Small intestine (tissue), 7 donors: ENCODE data around the gene BCL11A. TPM values are rescaled to one million over a fixed set of nuclear protein-coding genes. Genes with fewer than 3 reads are reported as not detected.

Experiments used
- DNase-seq, 2 donors: peaks; one replicate each; pipeline versions ENCODE4 v3.0.0 to v3.0.0-alpha.2; 2013
- FAIRE-seq: peaks from 2 replicates; lab custom pipeline; 2012; peaks lifted over from hg19 to GRCh38; lab: Jason Lieb, UNC
- H3K27ac ChIP-seq, 3 donors: one replicate each; pipeline ENCODE4 v1.5.1; 2013; ENCODE audit warnings: low read length in 2 of 3, mild to moderate bottlenecking in 2 of 3, control low read depth in 1 of 3, inconsistent platforms in 1 of 3, low read depth in 1 of 3, moderate library complexity in 1 of 3
- H3K27me3 ChIP-seq, 3 donors: one replicate each; pipeline ENCODE4 v1.6.1; 2013; ENCODE audit warnings: low read length in 3 of 3, inconsistent platforms in 1 of 3; ENCODE audit not compliant: control insufficient read depth in 3 of 3, insufficient read depth in 3 of 3
- H3K36me3 ChIP-seq, 3 donors: one replicate each; pipeline ENCODE4 v1.6.1; 2013; ENCODE audit warnings: low read length in 3 of 3, inconsistent platforms in 1 of 3, low read depth in 1 of 3, mild to moderate bottlenecking in 1 of 3, moderate library complexity in 1 of 3; ENCODE audit not compliant: control insufficient read depth in 3 of 3, insufficient read depth in 2 of 3
- H3K4me1 ChIP-seq, 3 donors: one replicate each; pipeline ENCODE4 v1.6.1; 2013; ENCODE audit warnings: low read length in 2 of 3, inconsistent platforms in 1 of 3, low read depth in 1 of 3, mild to moderate bottlenecking in 1 of 3, moderate library complexity in 1 of 3; ENCODE audit not compliant: control insufficient read depth in 3 of 3, insufficient read depth in 2 of 3
- H3K4me3 ChIP-seq, 3 donors: one replicate each; pipeline ENCODE4 v1.5.1; 2013; ENCODE audit warnings: low read length in 3 of 3, control low read depth in 1 of 3, inconsistent platforms in 1 of 3, low read depth in 1 of 3, mild to moderate bottlenecking in 1 of 3, moderate library complexity in 1 of 3
- H3K9me3 ChIP-seq, 2 donors: one replicate each; pipeline ENCODE4 v1.6.1; 2013; ENCODE audit warnings: low read depth in 1 of 2, low read length in 1 of 2; ENCODE audit not compliant: control insufficient read depth in 2 of 2, insufficient read depth in 1 of 2
- WGBS, 3 donors: extraction: QIAGEN DNeasy Blood & Tissue Kit; methylation state at CpG; one replicate each; pipeline ENCODE4 v1.1.7; 2013; 5-methylcytosine and 5-hydroxymethylcytosine counted together
- polyA plus RNA-seq, 4 donors: library from polyadenylated mRNA; stranded (reverse) in 3 of 4; unstranded in 1 of 4; fragments of 200-250 nt in 3 of 4; fragments of 120-200 nt in 1 of 4; gene quantifications; one replicate each; pipeline versions ENCODE4 v1.2.1 to v1.2.3, GENCODE V29; 2013
- donor health status: healthy with polysubstance abuse.
- donor health status: control.
- donor health status: control.
- donor health status: Bipolar disorder and iron deficiency.
- donor health status: healthy.

BCL11A gene
- polyA plus RNA-seq, 4 donors, result 2.2 to 22.5 (median 13.9) TPM

DNA sequence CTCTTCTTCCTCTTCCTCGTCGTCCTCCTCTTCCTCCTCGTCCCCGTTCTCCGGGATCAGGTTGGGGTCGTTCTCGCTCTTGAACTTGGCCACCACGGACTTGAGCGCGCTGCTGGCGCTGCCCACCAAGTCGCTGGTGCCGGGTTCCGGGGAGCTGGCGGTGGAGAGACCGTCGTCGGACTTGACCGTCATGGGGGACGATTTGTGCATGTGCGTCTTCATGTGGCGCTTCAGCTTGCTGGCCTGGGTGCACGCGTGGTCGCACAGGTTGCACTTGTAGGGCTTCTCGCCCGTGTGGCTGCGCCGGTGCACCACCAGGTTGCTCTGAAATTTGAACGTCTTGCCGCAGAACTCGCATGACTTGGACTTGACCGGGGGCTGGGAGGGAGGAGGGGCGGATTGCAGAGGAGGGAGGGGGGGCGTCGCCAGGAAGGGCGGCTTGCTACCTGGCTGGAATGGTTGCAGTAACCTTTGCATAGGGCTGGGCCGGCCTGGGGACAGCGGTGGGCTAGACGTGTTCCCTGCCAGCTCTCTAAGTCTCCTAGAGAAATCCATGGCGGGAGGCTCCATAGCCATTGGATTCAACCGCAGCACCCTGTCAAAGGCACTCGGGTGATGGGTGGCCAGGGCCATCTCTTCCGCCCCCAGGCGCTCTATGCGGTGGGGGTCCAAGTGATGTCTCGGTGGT, 91.9 kb downstream of the BCL11A start:
- no peak overlapping the region for H3K4me3 ChIP-seq
- FAIRE-seq, result no peak

DNA sequence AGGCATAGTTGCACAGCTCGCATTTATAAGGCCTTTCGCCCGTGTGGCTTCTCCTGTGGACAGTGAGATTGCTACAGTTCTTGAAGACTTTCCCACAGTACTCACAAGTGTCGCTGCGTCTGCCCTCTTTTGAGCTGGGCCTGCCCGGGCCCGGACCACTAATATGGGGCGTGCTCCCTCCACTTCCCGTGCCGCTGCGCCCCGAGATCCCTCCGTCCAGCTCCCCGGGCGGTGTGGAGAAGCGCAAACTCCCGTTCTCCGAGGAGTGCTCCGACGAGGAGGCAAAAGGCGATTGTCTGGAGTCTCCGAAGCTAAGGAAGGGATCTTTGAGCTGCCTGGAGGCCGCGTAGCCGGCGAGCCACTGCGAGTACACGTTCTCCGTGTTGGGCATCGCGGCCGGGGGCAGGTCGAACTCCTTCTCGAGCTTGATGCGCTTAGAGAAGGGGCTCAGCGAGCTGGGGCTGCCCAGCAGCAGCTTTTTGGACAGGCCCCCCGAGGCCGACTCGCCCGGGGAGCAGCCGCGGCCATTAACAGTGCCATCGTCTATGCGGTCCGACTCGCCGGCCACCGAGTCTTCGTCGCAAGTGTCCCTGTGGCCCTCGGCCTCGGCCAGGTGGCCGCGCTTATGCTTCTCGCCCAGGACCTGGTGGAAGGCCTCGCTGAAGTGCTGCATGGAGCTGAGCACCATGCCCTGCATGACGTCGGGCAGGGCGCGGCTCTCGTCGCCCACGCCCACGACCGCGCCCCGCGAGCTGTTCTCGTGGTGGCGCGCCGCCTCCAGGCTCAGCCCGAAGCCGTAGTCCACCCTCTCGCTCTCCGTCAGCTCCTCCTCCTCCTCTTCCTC, 92.7 kb downstream of the BCL11A start:
- Histone ChIP-seq H3K9me3 (peaks cover 0 to 2% of the 10 kb centered on the region in 2 donors), H3K36me3 (peaks cover 0 to 29% (median 8%) of the 10 kb centered on the region in 3 donors), H3K27ac (no peak overlapping the region), H3K27me3 (no peaks in the 10 kb centered on the region), H3K4me3 (no peak overlapping the region), H3K4me1 (peaks cover 0 to 14% (median 0%) of the 10 kb centered on the region in 3 donors)
- no peak for FAIRE-seq
- 96 to 97% (median 97%) methylated on average over 64 to 76 of the region's 76 CpGs for WGBS, 3 donors
- DNase-seq, result no peak

More for the DNA sequence above, 91.9 kb downstream of the BCL11A start:
- Histone ChIP-seq H3K36me3 (peaks cover 0 to 35% (median 8%) of the 10 kb centered on the region in 3 donors), H3K27ac (no peak overlapping the region), H3K4me1 (peaks cover 0 to 20% (median 2%) of the 10 kb centered on the region in 3 donors), H3K9me3 (no peaks in the 10 kb centered on the region), H3K27me3 (no peaks in the 10 kb centered on the region)
- no peak for DNase-seq
- 97 to 98% (median 98%) methylated on average over 47 of the region's 47 CpGs for WGBS, 3 donors

DNA sequence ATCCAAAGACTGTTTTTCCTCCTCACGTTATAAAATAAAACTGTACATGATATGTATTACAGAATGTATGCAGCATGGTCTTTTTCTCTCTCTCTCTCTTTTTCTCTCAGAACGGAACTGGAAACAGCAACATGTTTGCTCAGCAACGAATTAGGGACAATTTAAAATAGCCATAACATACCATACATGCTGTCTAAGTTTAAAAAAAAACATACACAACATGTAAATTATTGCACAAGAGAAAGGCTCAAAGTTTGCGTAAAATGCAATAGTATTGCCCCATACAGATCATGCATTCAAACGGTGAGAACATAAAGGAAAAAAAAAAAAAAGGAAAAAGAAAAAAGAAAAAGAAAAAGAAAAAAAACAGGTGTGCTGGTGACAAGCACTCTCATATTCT, 93.6 kb downstream of the BCL11A start:
- no peak overlapping the region for H3K27ac ChIP-seq
- H3K27me3 ChIP-seq, result no peaks in the 10 kb centered on the region
- peaks cover 0 to 3% of the 10 kb centered on the region in 2 donors for H3K9me3 ChIP-seq
- peak in 1 of 2 donors; percentile 68 for DNase-seq
- H3K36me3 ChIP-seq, result peaks cover 0 to 27% (median 8%) of the 10 kb centered on the region in 3 donors
- no peak overlapping the region for H3K4me3 ChIP-seq
- WGBS, 3 donors, result 57 to 61% (median 60%) methylated on average over 5 of the region's 5 CpGs
- H3K4me1 ChIP-seq, result peaks cover 0 to 8% (median 0%) of the 10 kb centered on the region in 3 donors
- no peak for FAIRE-seq

DNA sequence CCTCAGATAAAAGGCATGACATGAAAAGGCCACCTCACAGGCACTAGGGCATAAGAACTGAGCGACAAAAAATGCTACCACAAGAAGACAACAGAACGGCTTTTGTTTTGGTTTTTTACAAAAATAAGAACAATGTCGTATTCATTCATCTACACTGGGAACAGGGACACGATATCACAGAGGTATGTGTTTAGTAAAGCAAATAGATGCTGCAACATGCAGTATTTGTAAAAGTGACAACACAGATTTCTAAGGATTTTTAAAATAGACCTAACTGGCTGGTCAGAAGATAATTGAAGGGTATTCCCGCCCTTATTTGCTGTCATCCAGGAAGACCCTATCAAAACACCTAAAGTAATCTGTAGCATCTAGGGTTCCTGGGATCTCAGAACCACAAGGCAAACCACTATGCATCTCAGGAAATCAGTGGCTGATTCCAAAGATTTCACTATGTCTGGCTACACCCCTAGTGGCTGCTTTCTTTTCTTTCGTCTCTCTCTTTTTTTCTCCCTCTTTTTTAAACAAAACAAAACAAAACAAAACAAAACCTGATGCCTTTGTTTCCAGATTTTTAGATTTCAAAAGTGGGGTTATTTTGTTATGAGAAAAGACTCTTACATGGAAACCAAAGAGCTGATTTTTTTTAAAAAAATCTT, 97.2 kb downstream of the BCL11A start:
- Histone ChIP-seq H3K4me1 (peaks cover 0 to 4% (median 0%) of the 10 kb centered on the region in 3 donors), H3K4me3 (no peak overlapping the region), H3K27me3 (no peaks in the 10 kb centered on the region), H3K9me3 (peaks cover 0 to 3% of the 10 kb centered on the region in 2 donors), H3K27ac (no peak overlapping the region), H3K36me3 (peaks cover 2 to 21% (median 9%) of the 10 kb centered on the region in 3 donors)
- 84 to 88% (median 86%) methylated on average over 6 of the region's 6 CpGs for WGBS, 3 donors
- DNase-seq (no peak), FAIRE-seq (peak; percentile 61)

DNA sequence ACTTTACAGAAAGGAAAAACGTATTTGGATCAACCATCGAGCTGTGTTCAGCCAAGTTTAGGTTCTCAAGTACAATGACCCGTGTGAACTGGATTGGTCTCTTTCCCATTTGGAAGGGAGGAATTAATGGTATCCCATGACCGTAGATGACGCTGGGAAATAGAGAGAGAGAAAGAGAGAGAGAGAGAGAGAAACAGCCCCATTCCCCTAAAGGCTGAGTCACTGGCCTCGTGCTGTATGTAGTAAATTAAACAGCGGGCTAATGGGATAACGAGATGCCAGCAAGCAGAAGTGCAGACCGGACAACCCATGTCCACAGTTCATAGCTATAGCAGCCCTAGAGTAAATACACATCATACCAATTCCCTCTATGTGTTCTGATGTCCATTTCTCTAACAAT, 99.6 kb downstream of the BCL11A start:
- peaks cover 0 to 3% of the 10 kb centered on the region in 2 donors for H3K9me3 ChIP-seq
- no peak overlapping the region for H3K27ac ChIP-seq
- no peaks in the 10 kb centered on the region for H3K4me1 ChIP-seq
- DNase-seq (no peak), FAIRE-seq (no peak)
- WGBS, 3 donors, result 90 to 94% (median 91%) methylated on average over 9 of the region's 9 CpGs
- no peaks in the 10 kb centered on the region for H3K27me3 ChIP-seq
- H3K36me3 ChIP-seq, result peaks cover 2 to 9% (median 2%) of the 10 kb centered on the region in 3 donors
- H3K4me3 ChIP-seq, result no peak overlapping the region

DNA sequence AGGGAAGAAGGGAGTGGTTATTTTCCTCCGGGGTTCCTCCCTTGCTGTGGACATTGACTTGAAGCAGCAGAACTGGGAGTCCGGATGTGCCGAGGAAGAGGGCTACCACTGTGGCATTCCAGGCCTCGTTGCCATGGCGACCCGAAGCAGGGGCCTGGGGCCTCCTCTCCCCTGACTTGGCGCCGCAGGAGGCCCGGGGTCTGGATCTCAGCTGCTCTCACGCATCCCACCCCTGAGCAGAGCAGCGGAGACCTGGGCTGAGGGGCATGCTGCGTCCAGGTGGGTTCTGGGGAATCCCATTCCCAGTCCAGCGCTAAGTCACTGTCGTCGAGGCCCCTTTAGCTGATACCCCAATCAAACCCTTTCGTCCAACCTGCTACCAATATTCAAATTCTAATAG, 100.2 kb downstream of the BCL11A start:
- no peak for FAIRE-seq
- 76 to 92% (median 83%) methylated on average over 16 of the region's 16 CpGs for WGBS, 3 donors

DNA sequence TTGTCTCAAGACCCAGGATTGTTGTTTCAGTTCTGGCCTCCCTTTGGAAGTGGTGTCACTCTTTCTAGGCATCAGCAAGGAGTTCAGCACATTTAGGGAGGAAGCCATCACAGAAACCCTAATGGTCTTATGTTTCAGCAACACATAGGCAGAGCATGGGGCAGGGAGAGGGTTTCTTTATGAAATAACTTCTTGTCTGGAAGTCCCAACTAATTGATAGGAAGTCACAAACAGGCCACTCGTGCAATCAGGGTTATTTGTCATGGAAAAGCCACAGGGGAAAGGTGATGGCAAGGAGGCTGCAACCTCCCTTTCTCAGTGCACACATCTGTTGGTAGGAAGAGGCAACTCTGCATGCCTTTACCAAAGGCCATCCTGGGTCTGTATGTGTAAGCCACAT, 103.0 kb downstream of the BCL11A start:
- no peak overlapping the region for H3K27ac ChIP-seq
- H3K9me3 ChIP-seq, result no peaks in the 10 kb centered on the region
- no peak for FAIRE-seq
- H3K27me3 ChIP-seq, result no peaks in the 10 kb centered on the region
- 39 to 54% (median 44%) methylated on average over 1 of the region's 1 CpG for WGBS, 3 donors
- no peak for DNase-seq
- peaks cover 2 to 9% (median 2%) of the 10 kb centered on the region in 3 donors for H3K36me3 ChIP-seq
- H3K4me1 ChIP-seq, result no peaks in the 10 kb centered on the region
- no peak overlapping the region for H3K4me3 ChIP-seq

More for the DNA sequence above, 100.2 kb downstream of the BCL11A start:
- Histone ChIP-seq H3K27ac (no peak overlapping the region), H3K4me1 (no peaks in the 10 kb centered on the region), H3K4me3 (no peak overlapping the region), H3K27me3 (no peaks in the 10 kb centered on the region), H3K36me3 (peaks cover 2 to 9% (median 2%) of the 10 kb centered on the region in 3 donors), H3K9me3 (peaks cover 0 to 3% of the 10 kb centered on the region in 2 donors)
- no peak for DNase-seq

DNA sequence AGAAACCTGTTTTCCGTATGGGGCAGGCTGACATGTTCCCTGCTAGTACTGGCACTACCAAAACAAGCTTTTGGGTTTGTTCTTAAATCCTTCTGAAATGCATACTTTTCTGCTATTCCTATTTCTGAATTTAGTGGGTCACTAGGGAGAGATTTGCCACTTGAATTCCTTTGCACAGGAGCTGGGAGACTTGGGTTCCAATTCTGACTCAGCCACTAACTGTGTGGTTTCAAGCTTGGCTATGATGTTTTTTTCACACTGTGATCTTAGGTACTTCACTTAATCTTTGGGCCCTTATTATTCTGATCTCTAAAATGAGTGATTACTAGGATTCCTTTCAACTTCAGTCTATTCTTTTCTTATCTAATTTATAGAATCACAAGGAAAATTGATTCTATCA, 105.5 kb downstream of the BCL11A start:
- Histone ChIP-seq H3K9me3 (no peaks in the 10 kb centered on the region), H3K4me3 (no peak overlapping the region), H3K36me3 (peaks cover 0 to 5% (median 2%) of the 10 kb centered on the region in 3 donors), H3K27me3 (peaks cover 0 to 1% (median 0%) of the 10 kb centered on the region in 3 donors), H3K4me1 (peaks cover 0 to 1% (median 0%) of the 10 kb centered on the region in 3 donors), H3K27ac (no peak overlapping the region)
- DNase-seq (no peak), FAIRE-seq (no peak)
- 89 to 91% (median 91%) methylated on average over 1 of the region's 1 CpG for WGBS, 3 donors
